ENCODE measurements around the gene ARL4D. TPM values are rescaled to one million over a fixed set of nuclear protein-coding genes. Genes with fewer than 3 reads are reported as not detected.

Gene ARL4D
- total and polyA plus RNA-seq, 2 donors (not counting 1 experiment from before 2014, with no cell fraction given), result 11.3 to 14.5 TPM

DNA sequence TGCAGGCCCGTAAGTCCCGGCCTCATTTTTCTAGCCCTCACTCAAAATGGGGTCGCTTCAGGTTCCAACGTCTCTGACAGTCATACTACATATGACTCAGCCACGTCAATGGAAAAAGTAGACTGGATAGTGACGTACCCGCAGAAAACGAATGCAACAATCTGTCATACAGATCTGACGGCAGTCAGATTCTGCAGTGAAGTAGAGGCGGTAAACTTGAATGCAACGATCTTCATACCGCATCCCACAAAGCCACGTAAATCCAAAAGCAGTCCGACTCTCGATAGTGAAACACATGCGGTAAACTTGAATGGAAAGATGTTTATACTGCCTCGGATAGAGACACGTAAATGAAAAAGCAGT, 38.4 kb upstream of the ARL4D start:
- H3K27ac ChIP-seq (ENCODE audit: low read length in 2 of 2), result peak overlapping the region; percentile 97 to 99
- peak overlapping the region; percentile 96 for H3K4me3 Mint-ChIP-seq
- H3K9me3 ChIP-seq (ENCODE audit: control extremely low read depth in 1 of 3, control insufficient read depth in 2 of 3, insufficient read depth in 1 of 3, low read length in 2 of 3), result no peaks in the 10 kb centered on the region
- no peaks in the 10 kb centered on the region for H3K27me3 ChIP-seq (replicated peaks in 1 of 4; ENCODE audit: control extremely low read depth in 1 of 4, control insufficient read depth in 3 of 4, insufficient read depth in 4 of 4, low read length in 3 of 4)
- ATAC-seq (ENCODE audit: low read depth) (peak; percentile 15), DNase-seq (no peak)
- peak overlapping the region; percentile 69 for H3K9ac ChIP-seq (ENCODE audit: low read length)
- peaks cover 19% of the 10 kb centered on the region for H3K4me1 Mint-ChIP-seq
- H3K27ac Mint-ChIP-seq, result peak overlapping the region; percentile 100
- peak overlapping the region; percentile 72 for H3K4me2 ChIP-seq (replicated peaks; ENCODE audit: low read depth, low read length, poor library complexity, severe bottlenecking)
- H3K9me3 Mint-ChIP-seq (ENCODE audit: insufficient read depth), result no peaks in the 10 kb centered on the region
- H3K4me1 ChIP-seq (ENCODE audit: control insufficient read depth in 2 of 2, insufficient read depth in 2 of 2, low read length in 2 of 2), result peaks cover 9 to 15% of the 10 kb centered on the region in 2 donors
- ChIA-PET POLR2A (interaction anchor here (0.5 to 3.0 kb wide), 15 partner anchors 8 to 1508 kb away, joined by 3 to 42 read pairs (median 4); partner anchors contain the start of genes DHX8, RPL27 and TMEM106A), CTCF (interaction anchor here (1.0 to 2.7 kb wide), 8 partner anchors 8 to 354 kb away, joined by 3 to 16 read pairs (median 6); partner anchors contain the start of genes DHX8 and IFI35)
- no peaks in the 10 kb centered on the region for H3K27me3 Mint-ChIP-seq
- H3K4me3 ChIP-seq (ENCODE audit: control extremely low read depth in 1 of 5, extremely low read depth in 1 of 5, insufficient read depth in 1 of 5, low read depth in 2 of 5, low read length in 4 of 5), result peak overlapping the region; percentile 18 to 88 (median 63)
- H4K20me1 ChIP-seq (ENCODE audit: control insufficient read depth, insufficient read depth, low read length, poor library complexity, severe bottlenecking), result no peaks in the 10 kb centered on the region
- 35% methylated on average over 17 of the region's 18 CpGs for WGBS (ENCODE audit: insufficient coverage)
- H3K36me3 ChIP-seq (replicated peaks in 1 of 2; ENCODE audit: control extremely low read depth in 1 of 2, control insufficient read depth in 1 of 2, extremely low read depth in 1 of 2, insufficient read depth in 2 of 2, low read length in 1 of 2), result no peaks in the 10 kb centered on the region
- H3K79me2 ChIP-seq (ENCODE audit: control insufficient read depth, insufficient read depth, low read length), result no peaks in the 10 kb centered on the region
- TF ChIP-seq, protein P1, sequence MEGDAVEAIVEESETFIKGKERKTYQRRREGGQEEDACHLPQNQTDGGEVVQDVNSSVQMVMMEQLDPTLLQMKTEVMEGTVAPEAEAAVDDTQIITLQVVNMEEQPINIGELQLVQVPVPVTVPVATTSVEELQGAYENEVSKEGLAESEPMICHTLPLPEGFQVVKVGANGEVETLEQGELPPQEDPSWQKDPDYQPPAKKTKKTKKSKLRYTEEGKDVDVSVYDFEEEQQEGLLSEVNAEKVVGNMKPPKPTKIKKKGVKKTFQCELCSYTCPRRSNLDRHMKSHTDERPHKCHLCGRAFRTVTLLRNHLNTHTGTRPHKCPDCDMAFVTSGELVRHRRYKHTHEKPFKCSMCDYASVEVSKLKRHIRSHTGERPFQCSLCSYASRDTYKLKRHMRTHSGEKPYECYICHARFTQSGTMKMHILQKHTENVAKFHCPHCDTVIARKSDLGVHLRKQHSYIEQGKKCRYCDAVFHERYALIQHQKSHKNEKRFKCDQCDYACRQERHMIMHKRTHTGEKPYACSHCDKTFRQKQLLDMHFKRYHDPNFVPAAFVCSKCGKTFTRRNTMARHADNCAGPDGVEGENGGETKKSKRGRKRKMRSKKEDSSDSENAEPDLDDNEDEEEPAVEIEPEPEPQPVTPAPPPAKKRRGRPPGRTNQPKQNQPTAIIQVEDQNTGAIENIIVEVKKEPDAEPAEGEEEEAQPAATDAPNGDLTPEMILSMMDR (IDR thresholded peaks at IDR 0.05), result no peak
- TF ChIP-seq EZH2 (IDR thresholded peaks at IDR 0.05; ENCODE audit: borderline replicate concordance, insufficient read depth, low read depth, low read length, poor library complexity, severe bottlenecking), result no peak
- intact Hi-C loops (cut with micrococcal nuclease), result loop anchor here (1.0 to 10.0 kb wide), 5 partner anchors 8 to 976 kb away; partner anchors contain the start of genes DHX8, NBR1 and STAT3
- H2AFZ ChIP-seq (ENCODE audit: insufficient read depth, low read depth, low read length, poor library complexity, severe bottlenecking), result peak overlapping the region; percentile 60
